ENCODE results near the gene KCNJ14.

- no peak for TF ChIP-seq CTCF (IDR thresholded peaks at IDR 0.05; ENCODE audit: poor library complexity, severe bottlenecking)
- no peak for TF ChIP-seq POLR2AphosphoS5 (IDR thresholded peaks at IDR 0.05)
Observed at GRCh38 chr19:48491793-48492123, 36.4 kb downstream of the KCNJ14 start.
